Tibial nerve (tissue), 4 donors: ENCODE results near the gene BCAS3. TPM values are rescaled to one million over a fixed set of nuclear protein-coding genes. Genes with fewer than 3 reads are reported as not detected.

Experiments used
- DNase-seq, 2 donors: peaks; one replicate each; pipeline ENCODE4 v3.0.0-alpha.2; 2019; ENCODE audit warnings: low spot score in 2 of 2
- H3K27ac ChIP-seq, 4 donors: fragments of 200-600 bp; sonication (generic) in 3 of 4; one replicate each; pipeline ENCODE4 v1.5.1; 2017 to 2019; ENCODE audit warnings: mild to moderate bottlenecking in 1 of 4
- H3K27me3 ChIP-seq, 2 donors: fragments of 200-600 bp; sonication (generic) in 1 of 2; one replicate each; pipeline versions ENCODE4 v1.5.1 to v1.6.0; 2017 to 2019
- H3K36me3 ChIP-seq, 3 donors: fragments of 200-600 bp; sonication (generic); one replicate each; pipeline ENCODE4 v1.5.1; 2018 to 2019
- H3K4me1 ChIP-seq, 4 donors: fragments of 200-600 bp; sonication (generic) in 3 of 4; one replicate each; pipeline ENCODE4 v1.5.1; 2017 to 2019
- H3K4me3 ChIP-seq, 4 donors: fragments of 200-600 bp; sonication (generic) in 3 of 4; one replicate each; pipeline ENCODE4 v1.5.1; 2017 to 2019; ENCODE audit warnings: mild to moderate bottlenecking in 1 of 4, moderate library complexity in 1 of 4
- H3K9me3 ChIP-seq, 4 donors: fragments of 200-600 bp; sonication (generic) in 3 of 4; one replicate each; pipeline ENCODE4 v1.5.1; 2017 to 2019
- CTCF ChIP-seq, 5 experiments: fragments of 200-600 bp in 3 of 5; fragments of 450-650 bp in 2 of 5; sonication (generic) in 3 of 5; IDR thresholded peaks; one replicate each; pipeline ENCODE4 v1.5.1; 2016 to 2019; ENCODE audit warnings: antibody characterized with exemption in 5 of 5, mild to moderate bottlenecking in 3 of 5, moderate library complexity in 2 of 5
- EP300 ChIP-seq, 2 donors: sonication (generic); formaldehyde crosslinking; IDR thresholded peaks; one replicate each; pipeline ENCODE4 v1.6.1; 2017; ENCODE audit warnings: antibody characterized with exemption in 2 of 2, mild to moderate bottlenecking in 1 of 2
- POLR2A ChIP-seq, 2 donors: fragments of 450-650 bp; IDR thresholded peaks; one replicate each; pipeline ENCODE4 v1.6.1; 2017; ENCODE audit warnings: antibody characterized with exemption in 2 of 2, mild to moderate bottlenecking in 2 of 2, moderate library complexity in 2 of 2
- WGBS, 2 donors: methylation state at CpG; one replicate each; pipeline ENCODE4 v1.1.5; 2018; 5-methylcytosine and 5-hydroxymethylcytosine counted together
- total RNA-seq, 4 donors: library from RNA; depleted of rRNA; stranded (reverse); fragments of >200 nt; gene quantifications; one replicate each; pipeline ENCODE4 v1.1.0, GENCODE V29; 2016

The BCAS3 gene
- total RNA-seq, 4 donors from 2014 or later: 26.4 to 48.1 (median 44.8) TPM

- Histone ChIP-seq H3K27ac (no peak overlapping the region), H3K9me3 (peaks cover 0 to 5% (median 0%) of the 10 kb centered on the region in 4 donors), H3K27me3 (no peaks in the 10 kb centered on the region), H3K4me1 (peaks cover 0 to 18% (median 0%) of the 10 kb centered on the region in 4 donors), H3K4me3 (no peak overlapping the region), H3K36me3 (peaks cover 0 to 8% (median 0%) of the 10 kb centered on the region in 3 donors)
- no peak for TF ChIP-seq EP300 (IDR thresholded peaks at IDR 0.05)
- 87% methylated on average over 4 of the region's 4 CpGs for WGBS, 2 donors
- DNase-seq: no peak
Measured at GRCh38 chr17:61160204-61160603, 482.6 kb downstream of the BCAS3 start.

- no peak overlapping the region for H3K4me3 ChIP-seq
- H3K9me3 ChIP-seq: peaks cover 0 to 5% (median 0%) of the 10 kb centered on the region in 4 donors
- no peak for TF ChIP-seq EP300 (IDR thresholded peaks at IDR 0.05)
- no peak for TF ChIP-seq POLR2A (IDR thresholded peaks at IDR 0.05)
- TF ChIP-seq CTCF (IDR thresholded peaks at IDR 0.05): no peak
- H3K4me1 ChIP-seq: peaks cover 0 to 18% (median 0%) of the 10 kb centered on the region in 4 donors
- no peak for DNase-seq
- no peak overlapping the region for H3K27ac ChIP-seq
- H3K27me3 ChIP-seq: no peaks in the 10 kb centered on the region
- peaks cover 0 to 8% (median 0%) of the 10 kb centered on the region in 3 donors for H3K36me3 ChIP-seq
- 47 to 58% methylated on average over 2 of the region's 2 CpGs for WGBS, 2 donors
Measured at GRCh38 chr17:61160789-61161445, 483.3 kb downstream of the BCAS3 start.

- Histone ChIP-seq H3K27ac (no peak overlapping the region), H3K27me3 (no peaks in the 10 kb centered on the region), H3K9me3 (peaks cover 0 to 5% (median 0%) of the 10 kb centered on the region in 4 donors), H3K4me3 (no peak overlapping the region), H3K4me1 (peaks cover 0 to 15% (median 0%) of the 10 kb centered on the region in 4 donors), H3K36me3 (peaks cover 0 to 8% (median 0%) of the 10 kb centered on the region in 3 donors)
- 76 to 79% methylated on average over 9 of the region's 9 CpGs for WGBS, 2 donors
- no peak for DNase-seq
- TF ChIP-seq CTCF (IDR thresholded peaks at IDR 0.05): no peak
- TF ChIP-seq EP300 (IDR thresholded peaks at IDR 0.05): no peak
- TF ChIP-seq POLR2A (IDR thresholded peaks at IDR 0.05): no peak
Measured at GRCh38 chr17:61161615-61162134, 484.0 kb downstream of the BCAS3 start.

GRCh38 chr17:61164517-61164916 lies 486.9 kb downstream of the BCAS3 start:
- no peak for TF ChIP-seq POLR2A (IDR thresholded peaks at IDR 0.05)
- TF ChIP-seq CTCF (IDR thresholded peaks at IDR 0.05): no peak
- TF ChIP-seq EP300 (IDR thresholded peaks at IDR 0.05): no peak
- peaks cover 0 to 4% (median 0%) of the 10 kb centered on the region in 4 donors for H3K4me1 ChIP-seq
- no peak overlapping the region for H3K4me3 ChIP-seq
- peaks cover 0 to 5% (median 0%) of the 10 kb centered on the region in 4 donors for H3K9me3 ChIP-seq
- peaks cover 0 to 8% (median 0%) of the 10 kb centered on the region in 3 donors for H3K36me3 ChIP-seq
- no peak overlapping the region for H3K27ac ChIP-seq
- WGBS, 2 donors: 98 to 100% methylated on average over 3 of the region's 3 CpGs
- no peaks in the 10 kb centered on the region for H3K27me3 ChIP-seq
- DNase-seq: no peak

- Histone ChIP-seq H3K4me3 (no peak overlapping the region), H3K27me3 (no peaks in the 10 kb centered on the region), H3K9me3 (peaks cover 0 to 5% (median 0%) of the 10 kb centered on the region in 4 donors), H3K27ac (no peak overlapping the region), H3K4me1 (no peaks in the 10 kb centered on the region), H3K36me3 (peaks cover 0 to 14% (median 0%) of the 10 kb centered on the region in 3 donors)
- no peak for TF ChIP-seq EP300 (IDR thresholded peaks at IDR 0.05)
- no peak for TF ChIP-seq CTCF (IDR thresholded peaks at IDR 0.05)
- no peak for TF ChIP-seq POLR2A (IDR thresholded peaks at IDR 0.05)
- 88 to 94% methylated on average over 1 of the region's 1 CpG for WGBS, 2 donors
- DNase-seq: no peak
Measured at GRCh38 chr17:61167075-61167474, 489.4 kb downstream of the BCAS3 start.
